Esophagus muscularis mucosa (tissue), 4 donors: ENCODE results near the gene DPYSL3. TPM values are rescaled to one million over a fixed set of nuclear protein-coding genes. Genes with fewer than 3 reads are reported as not detected.

Experiments
- DNase-seq: peaks from one replicate; pipeline ENCODE4 v3.0.0-alpha.2; 2017; ENCODE audit errors: extremely low spot score
- H3K27ac ChIP-seq, 4 donors: fragments of 200-600 bp; sonication (generic); replicated peaks in 1 of 4; 1 replicate in 3 of 4; 2 replicates in 1 of 4; pipeline ENCODE4 v1.5.1; 2016 to 2019; ENCODE audit warnings: mild to moderate bottlenecking in 1 of 4
- H3K27me3 ChIP-seq, 4 donors: fragments of 200-600 bp; sonication (generic); one replicate each; pipeline versions ENCODE4 v1.5.1 to v1.6.0; 2016 to 2019
- H3K36me3 ChIP-seq, 4 donors: fragments of 200-600 bp; sonication (generic); one replicate each; pipeline ENCODE4 v1.5.1; 2016 to 2019
- H3K4me1 ChIP-seq, 4 donors: fragments of 200-600 bp; sonication (generic); one replicate each; pipeline ENCODE4 v1.5.1; 2016 to 2019
- H3K4me3 ChIP-seq, 4 donors: fragments of 200-600 bp; sonication (generic); 1 replicate in 2 of 4; 2 replicates in 2 of 4; pipeline ENCODE4 v1.5.1; 2016 to 2019; ENCODE audit warnings: mild to moderate bottlenecking in 4 of 4, moderate library complexity in 1 of 4
- H3K9me3 ChIP-seq, 4 donors: fragments of 200-600 bp; sonication (generic); 1 replicate in 3 of 4; 2 replicates in 1 of 4; pipeline ENCODE4 v1.5.1; 2016 to 2019
- EP300 ChIP-seq: sonication (generic); formaldehyde crosslinking; IDR thresholded peaks from one replicate; pipeline ENCODE4 v1.6.1; 2017; ENCODE audit warnings: antibody characterized with exemption
- POLR2A ChIP-seq: fragments of 450-650 bp; IDR thresholded peaks from one replicate; pipeline ENCODE4 v1.6.1; 2017; ENCODE audit warnings: antibody characterized with exemption, moderate library complexity, mild to moderate bottlenecking, low read depth
- POLR2AphosphoS5 ChIP-seq, 2 donors: sonication (generic); formaldehyde crosslinking; IDR thresholded peaks; one replicate each; pipeline ENCODE4 v1.6.1; 2017; ENCODE audit warnings: antibody characterized with exemption in 2 of 2
- WGBS: methylation state at CpG from one replicate; pipeline ENCODE4 v1.1.5; 2018; 5-methylcytosine and 5-hydroxymethylcytosine counted together
- intact Hi-C: fragments of 100-400 bp; cut with DNase I; formaldehyde crosslinking; loops from one replicate; pipeline ENCODE4 v1.15.1; 2023
- total RNA-seq, 4 donors: library from RNA; depleted of rRNA; stranded (reverse); fragments of >200 nt; gene quantifications; one replicate each; pipeline versions ENCODE4 v1.1.0 to v1.2.1, GENCODE V29; 2016
- TF ChIP-seq, protein P1 (sequence below), 3 experiments: fragments of 200-600 bp in 2 of 3; fragments of 450-650 bp in 1 of 3; sonication (generic) in 2 of 3; IDR thresholded peaks; one replicate each; pipeline ENCODE4 v1.5.1; 2017 to 2019; ENCODE audit warnings: antibody characterized with exemption in 3 of 3, mild to moderate bottlenecking in 2 of 3, moderate library complexity in 1 of 3

The DPYSL3 gene
- total RNA-seq, 4 donors from 2014 or later, result 295 to 449 (median 378) TPM

DNA sequence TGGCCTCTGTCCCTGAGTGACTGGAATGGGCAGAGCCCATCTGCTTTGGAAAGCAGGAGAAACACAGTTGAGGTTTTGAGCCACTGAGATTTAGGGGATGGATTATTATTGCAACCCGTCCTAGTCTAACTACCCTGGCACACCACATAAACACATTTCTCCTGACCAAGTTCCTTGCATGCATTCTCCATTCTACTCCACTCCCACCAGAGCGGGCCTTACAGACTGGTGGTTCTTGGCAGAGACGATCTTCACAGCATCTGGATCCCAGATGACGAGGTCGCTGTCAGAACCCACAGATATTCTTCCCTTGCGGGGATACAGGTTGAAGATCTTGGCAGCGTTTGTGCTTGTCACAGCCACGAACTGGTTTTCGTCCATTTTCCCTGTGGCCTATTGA is 111.0 kb downstream of the DPYSL3 start:
- Histone ChIP-seq H3K36me3 (peaks cover 46 to 81% (median 64%) of the 10 kb centered on the region in 4 donors), H3K4me1 (peaks cover 6 to 41% (median 26%) of the 10 kb centered on the region in 4 donors), H3K9me3 (no peaks in the 10 kb centered on the region), H3K27me3 (no peaks in the 10 kb centered on the region), H3K27ac (peak overlapping the region; percentile 13 to 96 (median 32)), H3K4me3 (no peak overlapping the region)
- 77% methylated on average over 9 of the region's 9 CpGs for WGBS
- intact Hi-C loops, result no loop called here
- no peak for DNase-seq
- no peak for TF ChIP-seq EP300
- peak in 1 of 2 donors; percentile 6 for TF ChIP-seq POLR2AphosphoS5 (IDR thresholded peaks at IDR 0.05)
- no peak for TF ChIP-seq POLR2A
- TF ChIP-seq, protein P1, sequence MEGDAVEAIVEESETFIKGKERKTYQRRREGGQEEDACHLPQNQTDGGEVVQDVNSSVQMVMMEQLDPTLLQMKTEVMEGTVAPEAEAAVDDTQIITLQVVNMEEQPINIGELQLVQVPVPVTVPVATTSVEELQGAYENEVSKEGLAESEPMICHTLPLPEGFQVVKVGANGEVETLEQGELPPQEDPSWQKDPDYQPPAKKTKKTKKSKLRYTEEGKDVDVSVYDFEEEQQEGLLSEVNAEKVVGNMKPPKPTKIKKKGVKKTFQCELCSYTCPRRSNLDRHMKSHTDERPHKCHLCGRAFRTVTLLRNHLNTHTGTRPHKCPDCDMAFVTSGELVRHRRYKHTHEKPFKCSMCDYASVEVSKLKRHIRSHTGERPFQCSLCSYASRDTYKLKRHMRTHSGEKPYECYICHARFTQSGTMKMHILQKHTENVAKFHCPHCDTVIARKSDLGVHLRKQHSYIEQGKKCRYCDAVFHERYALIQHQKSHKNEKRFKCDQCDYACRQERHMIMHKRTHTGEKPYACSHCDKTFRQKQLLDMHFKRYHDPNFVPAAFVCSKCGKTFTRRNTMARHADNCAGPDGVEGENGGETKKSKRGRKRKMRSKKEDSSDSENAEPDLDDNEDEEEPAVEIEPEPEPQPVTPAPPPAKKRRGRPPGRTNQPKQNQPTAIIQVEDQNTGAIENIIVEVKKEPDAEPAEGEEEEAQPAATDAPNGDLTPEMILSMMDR (IDR thresholded peaks at IDR 0.05), result no peak

DNA sequence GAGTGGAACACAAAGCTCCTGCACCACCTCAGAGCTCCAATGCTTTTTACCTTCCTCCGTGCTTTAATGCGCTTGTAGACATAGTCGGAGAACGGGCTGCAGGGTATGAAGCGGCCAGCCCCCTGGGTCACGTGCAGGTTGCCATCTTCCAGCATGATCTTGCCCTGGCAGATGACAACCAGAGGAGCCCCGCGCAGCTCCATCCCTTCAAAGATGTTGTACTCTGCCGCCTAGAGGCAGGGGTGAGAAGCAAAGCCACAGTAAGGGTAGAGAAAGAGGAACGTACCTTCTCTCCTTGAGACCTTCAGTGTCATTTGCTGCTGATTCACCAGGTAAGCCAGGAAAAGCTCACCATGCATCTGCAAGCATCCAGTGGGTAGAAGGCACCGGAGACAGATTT is 112.3 kb downstream of the DPYSL3 start:
- Histone ChIP-seq H3K36me3 (peaks cover 58 to 94% (median 70%) of the 10 kb centered on the region in 4 donors), H3K4me1 (peaks cover 0 to 41% (median 17%) of the 10 kb centered on the region in 4 donors), H3K9me3 (no peaks in the 10 kb centered on the region), H3K4me3 (no peak overlapping the region), H3K27ac (peak overlapping the region in 3 of 4 donors; percentile 28 to 40 (median 34)), H3K27me3 (no peaks in the 10 kb centered on the region)
- TF ChIP-seq POLR2A, result no peak
- TF ChIP-seq, protein P1 (IDR thresholded peaks at IDR 0.05), result peak in 1 of 3 experiments; percentile 10
- peak in 1 of 2 donors; percentile 18 for TF ChIP-seq POLR2AphosphoS5 (IDR thresholded peaks at IDR 0.05)
- 91% methylated on average over 11 of the region's 11 CpGs for WGBS
- peak; percentile 60 for DNase-seq
- intact Hi-C loops, result no loop called here

DNA sequence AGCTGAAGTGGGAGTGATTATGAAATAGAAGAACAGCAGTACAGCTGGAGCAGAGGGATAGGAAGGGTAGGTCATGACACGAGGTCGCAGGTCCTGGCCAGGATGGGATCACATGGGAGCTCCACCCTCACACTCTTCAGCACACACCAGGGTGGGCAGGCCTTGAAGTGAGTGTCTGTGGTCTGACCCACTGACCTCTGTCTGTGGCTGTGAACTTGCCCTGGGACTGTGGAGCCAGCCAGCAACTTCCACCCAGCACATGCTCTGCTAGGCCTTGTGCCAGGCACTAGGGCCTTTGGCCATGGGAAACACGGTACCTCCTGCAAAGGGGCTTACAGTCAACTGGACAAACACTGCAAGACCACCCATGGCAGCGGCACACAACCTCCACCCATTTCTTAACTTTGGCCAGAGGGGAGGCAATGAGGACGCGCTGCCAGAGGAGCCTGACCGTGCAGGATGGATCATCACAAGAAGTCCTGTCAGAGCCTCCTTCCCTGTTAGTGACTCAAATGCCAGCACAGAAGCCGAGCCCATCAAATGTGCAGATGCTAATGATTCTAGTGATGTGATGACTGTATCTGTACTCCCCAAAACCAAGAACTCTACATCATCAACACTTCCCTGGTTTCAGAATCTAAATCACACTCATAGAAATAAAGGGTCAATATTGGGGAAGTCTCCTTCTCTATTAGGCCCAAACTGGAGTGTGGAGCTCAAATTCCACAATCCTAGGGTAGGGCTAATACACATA is 113.6 kb downstream of the DPYSL3 start:
- Histone ChIP-seq H3K27ac (peak overlapping the region; percentile 3 to 69 (median 58)), H3K36me3 (peaks cover 56 to 98% (median 72%) of the 10 kb centered on the region in 4 donors), H3K4me1 (peaks cover 0 to 49% (median 25%) of the 10 kb centered on the region in 4 donors), H3K27me3 (no peaks in the 10 kb centered on the region), H3K4me3 (no peak overlapping the region), H3K9me3 (no peaks in the 10 kb centered on the region)
- TF ChIP-seq POLR2AphosphoS5 (IDR thresholded peaks at IDR 0.05) (peak; percentile 11 to 59), EP300 (no peak)
- 57% methylated on average over 3 of the region's 8 CpGs for WGBS
- intact Hi-C loops, result no loop called here
- DNase-seq, result peak; percentile 80

DNA sequence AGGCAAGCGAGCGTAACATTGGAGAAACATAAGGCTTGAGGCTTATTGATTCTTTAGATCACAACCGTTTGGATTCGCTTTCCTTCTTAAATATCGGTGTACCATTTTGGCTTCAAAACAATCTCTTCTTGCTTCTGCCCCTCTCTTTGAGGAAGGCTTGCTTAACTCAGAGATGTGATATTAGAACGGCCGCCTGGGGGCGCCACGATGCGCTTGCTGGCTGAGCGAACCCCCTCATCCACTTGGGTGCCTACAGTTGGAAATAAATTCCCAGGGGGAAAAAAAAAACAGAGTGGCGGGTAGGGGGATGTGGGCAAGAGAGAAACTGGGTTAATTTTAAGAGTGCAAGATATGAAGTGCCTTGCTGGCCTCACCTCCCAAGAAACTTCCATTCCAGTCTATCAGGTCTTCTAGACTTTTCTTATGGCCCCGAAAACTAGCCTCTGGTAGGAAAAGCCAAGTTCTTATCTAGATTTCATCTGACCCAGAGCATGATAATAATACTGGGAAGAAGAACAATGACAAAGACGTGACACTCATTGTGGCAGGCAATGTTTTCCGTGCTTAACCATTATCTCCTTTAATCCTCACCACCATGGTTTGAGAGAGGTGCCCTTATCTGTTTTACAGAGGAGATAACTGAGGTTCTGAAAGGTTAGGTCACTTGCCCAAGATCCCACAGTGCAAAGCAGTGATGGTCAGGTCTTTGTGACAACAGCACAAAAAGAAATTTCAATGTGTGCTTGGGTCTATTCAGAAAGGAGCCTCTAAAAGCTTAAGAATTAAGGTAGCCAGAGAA is 115.8 kb downstream of the DPYSL3 start:
- Histone ChIP-seq H3K9me3 (no peaks in the 10 kb centered on the region), H3K27ac (peak overlapping the region; percentile 9 to 69 (median 59)), H3K4me1 (peaks cover 0 to 50% (median 33%) of the 10 kb centered on the region in 4 donors), H3K4me3 (no peak overlapping the region), H3K27me3 (no peaks in the 10 kb centered on the region), H3K36me3 (peaks cover 42 to 78% (median 61%) of the 10 kb centered on the region in 4 donors)
- no peak for TF ChIP-seq EP300
- TF ChIP-seq, protein P1 (IDR thresholded peaks at IDR 0.05), result peak; percentile 37 to 52 (median 41)
- intact Hi-C loops, result loop anchor here (5.0 kb wide), 1 partner anchor 168 kb away; no protein-coding TSS in a partner anchor
- WGBS, result 78% methylated on average over 15 of the region's 15 CpGs
- peak; percentile 81 for DNase-seq

DNA sequence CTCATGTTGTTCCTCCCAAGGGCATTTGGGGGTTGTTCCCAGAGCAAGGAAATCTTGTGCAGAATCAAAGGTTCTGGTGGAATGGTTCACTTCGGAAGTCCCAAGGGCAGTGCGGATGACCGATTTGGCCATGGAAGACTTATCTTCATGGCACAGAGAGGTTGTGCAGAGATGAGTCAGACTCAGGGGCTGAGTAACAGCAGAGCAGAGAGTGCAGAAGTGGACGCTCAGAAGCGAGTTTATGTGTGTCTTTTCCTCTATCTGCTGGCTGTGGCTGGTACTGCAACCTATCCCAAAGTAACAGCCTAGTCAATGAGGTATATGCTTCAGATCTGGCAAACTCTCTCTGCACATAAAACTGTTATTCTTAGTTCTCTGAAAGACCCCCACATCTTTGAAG is 118.1 kb downstream of the DPYSL3 start:
- Histone ChIP-seq H3K36me3 (peaks cover 22 to 58% (median 42%) of the 10 kb centered on the region in 4 donors), H3K27ac (peak overlapping the region; percentile 42 to 69 (median 59)), H3K4me1 (peaks cover 0 to 71% (median 39%) of the 10 kb centered on the region in 4 donors), H3K4me3 (no peak overlapping the region), H3K27me3 (no peaks in the 10 kb centered on the region), H3K9me3 (no peaks in the 10 kb centered on the region)
- WGBS, result 49% methylated on average over 5 of the region's 5 CpGs
- intact Hi-C loops, result loop anchor here (5.0 kb wide), 1 partner anchor 171 kb away; no protein-coding TSS in a partner anchor
- TF ChIP-seq, protein P1 (IDR thresholded peaks at IDR 0.05), result peak; percentile 47 to 67 (median 60)
- TF ChIP-seq POLR2AphosphoS5 (IDR thresholded peaks at IDR 0.05) (peak; percentile 32 to 52), EP300 (no peak)
- no peak for DNase-seq
